ENCODE data around the gene ELK4.

Gene ELK4

DNA sequence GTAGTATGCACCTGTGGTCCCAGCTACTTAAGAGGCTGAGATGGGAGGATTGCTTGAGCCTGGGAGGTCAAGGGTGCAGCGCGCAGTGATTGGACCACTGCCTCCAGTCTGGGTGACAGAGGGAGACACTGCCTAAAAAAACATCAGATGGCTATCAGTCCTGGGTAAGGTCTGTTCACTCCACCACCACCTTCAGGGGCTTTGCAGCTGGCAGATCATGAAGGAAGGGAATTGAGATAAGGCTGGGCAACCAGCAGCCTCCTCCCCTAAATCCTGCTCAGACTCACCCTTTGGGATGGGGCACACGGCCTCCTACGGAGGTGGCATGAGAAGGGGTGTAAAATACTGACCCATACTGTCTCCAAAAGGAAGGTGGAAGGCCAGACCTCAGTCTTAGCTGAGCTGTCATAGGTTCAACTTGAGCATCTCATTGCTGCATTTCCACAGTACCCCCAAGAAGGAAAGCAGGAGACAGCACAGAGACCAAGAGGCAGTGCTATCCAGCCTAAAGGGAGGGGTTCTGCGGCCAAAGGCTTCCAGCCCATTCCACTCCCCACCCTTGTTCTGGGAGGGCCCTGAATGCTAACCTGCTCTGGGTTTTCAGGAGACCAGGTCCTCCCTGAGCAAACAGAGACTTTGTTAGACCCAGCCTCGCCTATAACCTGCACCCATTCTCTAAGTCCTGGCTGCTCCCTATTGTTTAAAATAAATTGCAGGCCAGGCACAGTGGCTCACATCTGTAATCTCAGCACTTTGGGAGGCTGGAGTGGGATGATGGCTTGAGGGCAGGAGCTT lies 34.8 kb upstream of the ELK4 start:
- H3K9me3 ChIP-seq: no peaks in the 10 kb centered on the region
- no peaks in the 10 kb centered on the region for H3K36me3 ChIP-seq
- DNase-seq: no peak
- peaks cover 0 to 3% of the 10 kb centered on the region in 2 donors for H3K27me3 ChIP-seq
- no peak overlapping the region for H3K27ac ChIP-seq
- intact Hi-C loops (cut with DNase I; ENCODE audit: low total_unique reads): no loop called here
- H3K4me3 ChIP-seq: no peak overlapping the region
- peaks cover 0 to 23% (median 7%) of the 10 kb centered on the region in 4 donors for H3K4me1 ChIP-seq
- no peak for TF ChIP-seq CTCF (IDR thresholded peaks at IDR 0.05)

DNA sequence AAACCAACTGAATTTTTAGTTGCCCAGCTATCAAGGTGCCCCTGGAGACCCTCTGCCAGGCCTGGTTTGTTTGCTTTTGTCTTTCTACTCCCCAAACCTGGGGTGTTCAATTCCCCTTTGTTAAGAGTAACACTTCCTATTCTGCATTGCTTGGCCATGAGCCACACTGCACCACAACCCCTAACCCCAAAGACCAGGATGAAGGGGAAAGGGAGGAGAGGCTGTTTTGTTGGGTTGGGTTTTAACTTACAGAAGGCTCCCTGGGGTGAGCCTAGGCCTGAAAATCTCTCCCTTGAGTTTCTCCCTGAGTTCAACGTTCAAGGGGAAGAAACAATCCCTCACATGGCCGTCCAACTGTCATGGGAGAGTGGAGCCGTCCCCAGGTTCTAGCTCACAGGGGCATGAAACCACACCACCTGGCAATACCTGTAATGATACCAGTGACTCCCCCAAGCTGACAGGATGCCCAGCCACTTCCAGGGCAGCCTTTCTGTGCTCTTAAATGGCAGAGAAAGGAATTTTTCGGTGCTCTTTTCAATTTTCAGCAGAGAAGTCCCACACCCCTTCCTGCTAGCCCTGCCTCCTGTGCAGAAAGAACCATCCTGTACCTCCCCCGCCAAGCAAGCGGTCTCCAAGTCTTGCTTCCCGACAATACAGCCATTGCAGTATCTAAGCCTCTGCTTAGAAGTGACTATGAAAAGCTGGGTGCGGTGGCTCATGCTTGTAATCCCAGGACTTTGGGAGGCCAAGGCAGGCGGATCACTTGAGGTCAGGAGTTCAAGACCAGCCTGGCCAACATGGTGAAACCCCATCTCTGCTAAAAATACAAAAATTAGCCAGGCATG lies 33.6 kb upstream of the ELK4 start:
- peaks cover 0 to 21% (median 7%) of the 10 kb centered on the region in 4 donors for H3K4me1 ChIP-seq
- H3K27me3 ChIP-seq: peaks cover 0 to 3% of the 10 kb centered on the region in 2 donors
- H3K36me3 ChIP-seq: no peaks in the 10 kb centered on the region
- no peak for DNase-seq
- no peaks in the 10 kb centered on the region for H3K9me3 ChIP-seq
- no peak overlapping the region for H3K27ac ChIP-seq
- no peak overlapping the region for H3K4me3 ChIP-seq
- intact Hi-C loops (cut with DNase I; ENCODE audit: low total_unique reads): no loop called here
- TF ChIP-seq CTCF (IDR thresholded peaks at IDR 0.05): no peak

GRCh38 chr1:205664399-205665017 lies 32.7 kb upstream of the ELK4 start:
- H3K9me3 ChIP-seq: no peaks in the 10 kb centered on the region
- H3K27ac ChIP-seq: no peak overlapping the region
- TF ChIP-seq CTCF (IDR thresholded peaks at IDR 0.05): no peak
- H3K4me3 ChIP-seq: no peak overlapping the region
- no peak for DNase-seq
- H3K36me3 ChIP-seq: no peaks in the 10 kb centered on the region
- H3K27me3 ChIP-seq: no peaks in the 10 kb centered on the region
- intact Hi-C loops (cut with DNase I; ENCODE audit: low total_unique reads): loop anchor here (5.0 kb wide), 1 partner anchor 313 kb away; no protein-coding TSS in a partner anchor
- peaks cover 0 to 21% (median 5%) of the 10 kb centered on the region in 4 donors for H3K4me1 ChIP-seq

DNA sequence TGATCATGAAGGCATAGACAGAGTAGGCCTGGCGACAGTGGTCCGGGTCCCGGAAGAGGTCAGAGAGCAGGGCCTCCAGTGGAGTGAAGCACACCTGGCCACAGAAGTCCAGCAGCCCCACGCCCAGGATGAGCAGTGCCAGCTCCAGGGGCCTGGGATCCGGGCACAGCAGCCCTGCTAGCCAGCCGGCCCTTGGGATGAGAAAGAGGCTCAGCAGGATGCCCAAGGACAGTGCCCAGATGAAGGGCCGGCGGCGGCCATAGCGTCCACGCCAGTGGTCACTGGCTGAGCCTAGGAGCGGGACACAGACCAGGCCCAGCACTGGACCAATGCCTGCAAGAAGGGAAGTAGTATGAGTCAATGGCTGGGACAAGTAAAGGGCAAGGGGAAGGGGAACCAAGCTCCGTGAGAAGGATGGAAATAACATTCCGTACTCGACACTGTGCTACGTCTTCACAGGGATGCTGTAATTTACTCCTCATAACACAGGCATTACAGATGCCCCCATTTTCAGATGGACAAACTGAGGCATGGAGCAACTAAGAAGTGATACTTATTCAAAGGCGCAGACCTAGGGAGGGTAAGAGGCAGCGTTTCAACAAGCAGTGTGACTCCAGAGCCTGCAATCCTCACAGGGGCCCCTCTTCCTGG lies 31.6 kb upstream of the ELK4 start:
- Histone ChIP-seq H3K27ac (no peak overlapping the region), H3K4me3 (no peak overlapping the region), H3K27me3 (no peaks in the 10 kb centered on the region), H3K9me3 (no peaks in the 10 kb centered on the region), H3K36me3 (no peaks in the 10 kb centered on the region), H3K4me1 (peaks cover 0 to 22% (median 2%) of the 10 kb centered on the region in 4 donors)
- intact Hi-C loops (cut with DNase I; ENCODE audit: low total_unique reads): loop anchor here (5.0 kb wide), 1 partner anchor 314 kb away; no protein-coding TSS in a partner anchor
- no peak for DNase-seq
- no peak for TF ChIP-seq CTCF (IDR thresholded peaks at IDR 0.05)

GRCh38 chr1:205662791-205663190 lies 31.0 kb upstream of the ELK4 start:
- intact Hi-C loops (cut with DNase I; ENCODE audit: low total_unique reads): loop anchor here (5.0 kb wide), 1 partner anchor 315 kb away; no protein-coding TSS in a partner anchor
- Histone ChIP-seq H3K9me3 (no peaks in the 10 kb centered on the region), H3K36me3 (no peaks in the 10 kb centered on the region), H3K27me3 (no peaks in the 10 kb centered on the region), H3K27ac (no peak overlapping the region), H3K4me3 (no peak overlapping the region), H3K4me1 (peaks cover 0 to 16% (median 2%) of the 10 kb centered on the region in 4 donors)
- DNase-seq: no peak
- no peak for TF ChIP-seq CTCF (IDR thresholded peaks at IDR 0.05)
